Aorta (tissue), 5 donors: ENCODE data around the gene STAM2. TPM values are rescaled to one million over a fixed set of nuclear protein-coding genes. Genes with fewer than 3 reads are reported as not detected.

Source experiments
- ATAC-seq: fragments of 200-7000 bp; cut with Tn5 transposase; one replicate; pipeline ENCODE4 v1.9.1; 2022; ENCODE audit warnings: moderate library complexity; ENCODE audit not compliant: low FRiP score
- DNase-seq, 2 donors: peaks; one replicate each; pipeline ENCODE4 v3.0.0-alpha.2; 2020
- H3K27ac ChIP-seq, 2 donors: one replicate each; pipeline ENCODE4 v1.5.1; 2013; ENCODE audit warnings: low read length in 2 of 2, mild to moderate bottlenecking in 2 of 2, moderate library complexity in 2 of 2, control low read depth in 1 of 2, inconsistent platforms in 1 of 2, low read depth in 1 of 2
- H3K27me3 ChIP-seq, 2 donors: one replicate each; pipeline ENCODE4 v1.6.1; 2013; ENCODE audit warnings: control low read depth in 1 of 2, low read length in 1 of 2, mild to moderate bottlenecking in 1 of 2, moderate library complexity in 1 of 2; ENCODE audit not compliant: insufficient read depth in 2 of 2, control insufficient read depth in 1 of 2
- H3K36me3 ChIP-seq, 2 donors: one replicate each; pipeline ENCODE4 v1.6.1; 2013; ENCODE audit warnings: control low read depth in 1 of 2, low read length in 1 of 2, mild to moderate bottlenecking in 1 of 2; ENCODE audit not compliant: insufficient read depth in 2 of 2, control insufficient read depth in 1 of 2
- H3K4me1 ChIP-seq, 2 donors: one replicate each; pipeline ENCODE4 v1.6.1; 2013; ENCODE audit warnings: low read length in 2 of 2, control low read depth in 1 of 2, mild to moderate bottlenecking in 1 of 2, moderate library complexity in 1 of 2; ENCODE audit not compliant: insufficient read depth in 2 of 2, control insufficient read depth in 1 of 2
- H3K4me3 ChIP-seq, 2 donors: one replicate each; pipeline ENCODE4 v1.5.1; 2013; ENCODE audit warnings: low read length in 2 of 2, control low read depth in 1 of 2, mild to moderate bottlenecking in 1 of 2
- H3K9me3 ChIP-seq: one replicate; pipeline ENCODE4 v1.6.1; 2013; ENCODE audit warnings: mild to moderate bottlenecking, low read length; ENCODE audit not compliant: control insufficient read depth
- WGBS, 2 donors: extraction: QIAGEN DNeasy Blood & Tissue Kit; methylation state at CpG; one replicate each; pipeline ENCODE4 v1.1.7; 2013; 5-methylcytosine and 5-hydroxymethylcytosine counted together
- intact Hi-C, 2 donors: fragments of 100-400 bp; cut with DNase I; formaldehyde crosslinking; loops; one replicate each; pipeline versions ENCODE4 v1.14.2 to v1.15.0; 2022
- polyA plus RNA-seq, 2 donors: library from polyadenylated mRNA; stranded (reverse); fragments of 200-250 nt; gene quantifications; one replicate each; pipeline ENCODE4 v1.2.3, GENCODE V29; 2013
- total RNA-seq, 2 donors: library from RNA; stranded (reverse); fragmentation: NEBNext Ultra II Directional; extraction: Animal tissue kit (Norgen Biotek cat#: 25700); gene quantifications; one replicate each; pipeline ENCODE4 v1.2.1, GENCODE V29; 2021
- donor health status: healthy with polysubstance abuse.
- donor health status: Bipolar disorder and iron deficiency.
- donor health status: DM: no; HTN: no; CAD: no.
- donor health status: DM: no; HTN: no; CAD: no.
- donor health status: DM: yes; HTN: yes; CAD: no.

The STAM2 gene
- total and polyA plus RNA-seq, 4 donors = 10.3 to 46.8 (median 30.7) TPM

DNA sequence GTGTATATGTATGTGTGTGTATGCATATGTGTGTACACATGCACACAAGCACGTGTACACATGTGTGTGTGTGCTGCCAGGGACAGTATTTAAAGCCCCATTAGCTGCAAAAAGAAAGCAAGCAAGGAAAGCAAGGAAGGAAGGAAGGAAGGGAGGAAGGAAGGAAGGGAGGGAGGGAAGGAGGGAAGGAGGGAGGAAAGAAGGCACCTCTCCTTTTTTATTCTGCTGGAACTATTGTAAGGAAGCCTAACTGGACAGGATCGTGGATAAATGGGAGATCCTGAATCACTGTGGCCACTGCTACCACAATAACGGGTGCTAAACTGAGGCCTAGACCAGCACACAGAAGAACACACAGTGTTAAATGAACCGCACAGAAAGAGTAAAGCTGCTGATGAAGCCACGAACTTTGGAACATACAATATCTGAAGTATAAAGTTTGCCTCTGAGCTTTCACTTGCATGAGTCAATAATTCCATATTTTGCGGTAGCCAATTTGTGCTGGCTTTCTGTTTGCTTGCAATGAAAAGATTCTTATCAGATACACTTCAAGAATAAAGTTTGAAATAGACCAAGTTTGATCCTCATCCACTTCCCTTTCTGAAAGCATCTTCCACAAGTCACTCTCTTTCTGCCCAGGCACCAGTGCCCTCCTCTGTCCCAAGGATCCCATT, 92.2 kb downstream of the STAM2 start:
- H3K27me3 ChIP-seq = no peaks in the 10 kb centered on the region
- H3K4me1 ChIP-seq = no peaks in the 10 kb centered on the region
- 80 to 85% methylated on average over 6 of the region's 6 CpGs for WGBS, 2 donors
- intact Hi-C loops = no loop called here
- no peaks in the 10 kb centered on the region for H3K9me3 ChIP-seq
- H3K27ac ChIP-seq = no peak overlapping the region
- DNase-seq (no peak), ATAC-seq (peak; percentile 48)
- H3K4me3 ChIP-seq = no peak overlapping the region
- H3K36me3 ChIP-seq = no peaks in the 10 kb centered on the region

DNA sequence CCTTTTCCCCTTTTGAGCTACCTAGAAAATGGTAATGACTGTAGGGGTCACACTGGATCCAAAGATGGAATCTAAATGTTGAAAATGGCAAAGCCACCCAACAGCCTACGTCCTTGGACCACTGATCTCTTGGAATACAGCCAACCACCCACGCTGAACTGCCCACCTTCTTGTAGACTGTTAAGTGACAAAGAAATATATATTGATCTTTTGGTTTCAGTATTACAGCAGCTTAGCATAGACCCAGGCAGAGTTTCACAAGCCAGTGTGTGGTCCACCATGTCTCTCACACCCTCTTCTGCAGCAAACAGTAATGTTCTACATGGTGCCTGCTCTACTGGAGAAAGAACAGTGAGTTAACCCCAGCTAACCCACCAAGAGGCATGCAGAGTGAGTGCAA, 96.9 kb downstream of the STAM2 start:
- H3K27me3 ChIP-seq = no peaks in the 10 kb centered on the region
- 68 to 78% methylated on average over 2 of the region's 2 CpGs for WGBS, 2 donors
- no peak for ATAC-seq
- intact Hi-C loops = no loop called here
- H3K9me3 ChIP-seq = no peaks in the 10 kb centered on the region
- H3K4me3 ChIP-seq = no peak overlapping the region
- no peak overlapping the region for H3K27ac ChIP-seq
- H3K36me3 ChIP-seq = no peaks in the 10 kb centered on the region
- no peak for DNase-seq
- H3K4me1 ChIP-seq = no peaks in the 10 kb centered on the region

DNA sequence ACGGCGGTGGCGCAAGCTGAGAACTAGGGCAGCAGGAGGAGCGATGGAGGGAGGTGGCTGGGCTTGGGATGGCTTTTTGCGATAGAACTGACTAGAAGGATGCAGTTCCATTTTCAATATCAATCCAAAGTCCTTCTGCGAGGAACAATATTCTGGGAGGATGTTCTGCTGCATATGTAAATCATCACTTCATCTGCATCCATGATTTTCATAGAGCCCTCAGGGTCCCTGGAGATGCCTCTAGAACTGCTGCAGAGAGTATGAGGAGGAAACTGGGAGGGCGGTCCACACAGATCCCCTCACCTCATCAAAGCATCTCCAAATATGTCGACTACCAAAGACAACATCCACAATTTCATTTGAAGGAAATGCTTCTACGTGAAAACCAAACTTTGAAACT, 97.5 kb downstream of the STAM2 start:
- DNase-seq = no peak
- H3K36me3 ChIP-seq = no peaks in the 10 kb centered on the region
- intact Hi-C loops = no loop called here
- no peaks in the 10 kb centered on the region for H3K27me3 ChIP-seq
- no peak overlapping the region for H3K27ac ChIP-seq
- no peak overlapping the region for H3K4me3 ChIP-seq
- no peak for ATAC-seq
- H3K9me3 ChIP-seq = no peaks in the 10 kb centered on the region
- 94 to 97% methylated on average over 9 of the region's 9 CpGs for WGBS, 2 donors
- no peaks in the 10 kb centered on the region for H3K4me1 ChIP-seq

DNA sequence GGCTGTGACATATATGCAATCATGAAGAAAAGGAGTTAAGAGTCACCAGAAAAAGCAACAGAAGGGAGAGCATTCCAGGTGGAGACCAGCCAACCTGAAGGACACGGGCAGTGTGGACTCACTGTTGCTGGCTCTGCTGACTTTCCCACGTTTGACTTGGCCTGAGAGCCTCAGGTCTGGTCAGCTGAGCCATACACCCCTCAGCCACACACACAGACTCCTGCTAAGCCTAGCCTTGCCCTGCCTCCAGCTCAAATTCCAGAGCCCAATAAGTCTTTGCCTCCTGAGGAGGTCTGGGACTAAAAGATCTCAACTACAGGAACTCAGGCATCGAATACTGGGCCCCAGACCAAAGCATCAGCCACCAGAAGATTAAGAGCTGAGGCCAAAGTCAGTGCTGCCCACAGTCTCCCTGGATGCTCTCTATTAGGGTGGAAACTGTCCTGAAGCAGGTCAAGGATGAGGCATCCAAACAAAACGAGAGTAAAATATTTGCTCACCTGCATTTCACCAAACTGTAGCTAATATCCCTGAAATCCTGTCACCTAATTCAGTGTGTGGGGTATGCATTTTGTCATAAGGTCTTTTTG, 100.0 kb downstream of the STAM2 start:
- H3K27ac ChIP-seq = peak overlapping the region in 1 of 2 donors; percentile 2
- 10 to 19% methylated on average over 4 of the region's 4 CpGs for WGBS, 2 donors
- H3K9me3 ChIP-seq = no peaks in the 10 kb centered on the region
- no peaks in the 10 kb centered on the region for H3K4me1 ChIP-seq
- ATAC-seq = peak; percentile 46
- H3K27me3 ChIP-seq = no peaks in the 10 kb centered on the region
- intact Hi-C loops = no loop called here
- peak in 1 of 2 donors; percentile 59 for DNase-seq
- no peak overlapping the region for H3K4me3 ChIP-seq
- H3K36me3 ChIP-seq = no peaks in the 10 kb centered on the region

DNA sequence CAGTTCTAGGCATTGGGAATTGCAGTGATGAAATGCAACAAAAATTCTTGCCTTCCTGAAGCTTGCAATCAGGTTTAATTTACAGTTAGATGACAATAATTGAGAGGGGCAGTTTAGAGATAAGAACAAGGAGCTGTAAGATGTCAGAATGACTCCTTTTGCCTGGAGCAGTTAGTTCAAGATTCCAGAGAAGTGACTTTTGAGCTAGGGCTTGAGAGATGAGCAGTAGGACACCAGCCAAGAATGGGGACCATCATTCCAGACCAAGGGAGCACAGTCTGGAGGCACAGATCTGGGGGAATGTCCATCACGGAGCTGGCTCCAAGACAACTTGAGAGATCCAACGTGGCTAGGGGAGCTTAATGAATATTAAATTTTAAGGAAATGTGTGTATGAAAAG, 103.6 kb downstream of the STAM2 start:
- intact Hi-C loops = no loop called here
- no peak for DNase-seq
- Histone ChIP-seq H3K4me3 (no peak overlapping the region), H3K27ac (no peak overlapping the region), H3K9me3 (no peaks in the 10 kb centered on the region), H3K4me1 (no peaks in the 10 kb centered on the region), H3K36me3 (no peaks in the 10 kb centered on the region), H3K27me3 (no peaks in the 10 kb centered on the region)
- ATAC-seq = no peak
- WGBS, 2 donors = 96 to 98% methylated on average over 2 of the region's 2 CpGs

DNA sequence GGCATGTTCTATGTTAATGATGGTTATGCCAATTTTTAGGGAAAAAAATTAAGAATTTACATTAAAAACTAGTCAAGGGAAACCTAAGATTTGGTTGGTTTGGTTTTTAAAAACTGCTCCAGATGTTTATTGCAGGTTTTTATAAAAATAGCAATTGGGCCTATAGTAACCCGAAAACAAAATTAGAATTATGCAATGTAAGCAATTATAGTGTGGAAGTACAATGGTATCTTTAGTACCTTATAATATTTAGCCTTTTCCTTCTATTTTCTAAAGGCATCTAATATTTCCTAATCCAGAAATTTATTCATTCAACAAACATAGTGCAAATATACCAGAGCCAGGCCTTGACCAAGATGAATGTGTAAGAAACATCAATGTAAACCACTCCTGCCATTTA, 104.0 kb downstream of the STAM2 start:
- Histone ChIP-seq H3K9me3 (no peaks in the 10 kb centered on the region), H3K4me3 (no peak overlapping the region), H3K27ac (no peak overlapping the region), H3K36me3 (no peaks in the 10 kb centered on the region), H3K4me1 (no peaks in the 10 kb centered on the region), H3K27me3 (no peaks in the 10 kb centered on the region)
- no peak for DNase-seq
- WGBS, 2 donors = 97% methylated on average over 1 of the region's 1 CpG
- ATAC-seq = no peak
- intact Hi-C loops = no loop called here

DNA sequence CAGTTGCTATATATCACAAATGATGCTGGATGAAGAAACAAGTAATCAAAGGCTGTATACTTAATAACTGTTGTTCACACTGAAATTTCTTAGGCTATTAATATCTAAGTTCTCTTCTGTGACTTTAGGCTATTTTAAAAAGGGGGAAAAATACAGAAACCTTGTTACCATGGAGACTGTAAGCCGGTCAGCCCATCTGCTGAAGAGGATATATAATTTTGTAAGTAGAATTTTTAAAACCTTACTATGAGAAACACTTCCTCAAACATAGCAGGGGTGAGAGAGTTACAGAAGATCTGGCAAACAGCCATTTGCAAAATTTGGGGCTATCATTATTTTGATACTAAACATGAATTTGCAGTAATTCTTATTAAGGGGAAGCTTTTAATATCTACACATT, 104.5 kb downstream of the STAM2 start:
- WGBS, 2 donors = 68 to 69% methylated on average over 1 of the region's 1 CpG

DNA sequence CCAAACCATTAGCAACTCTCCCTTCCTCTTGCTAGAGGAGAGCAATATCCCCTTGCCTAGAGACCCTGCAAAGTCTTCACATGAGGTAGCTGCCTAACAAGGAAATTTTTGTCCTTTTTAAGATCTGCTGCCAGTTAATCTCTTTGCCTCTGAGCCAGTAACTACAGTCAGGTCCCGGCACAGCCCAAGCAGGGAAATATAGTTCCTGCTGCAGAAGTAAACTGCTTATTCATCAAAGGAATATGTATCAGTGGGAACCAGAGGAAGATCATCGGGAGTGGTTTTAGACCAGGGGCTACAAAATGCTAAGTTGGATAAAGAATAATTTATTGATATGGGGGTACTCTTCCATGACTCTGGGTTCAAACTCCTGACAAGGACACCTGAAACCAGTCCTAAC, 107.3 kb downstream of the STAM2 start:
- intact Hi-C loops = no loop called here
- no peak for ATAC-seq

More for the DNA sequence above, 104.5 kb downstream of the STAM2 start:
- Histone ChIP-seq H3K4me3 (no peak overlapping the region), H3K36me3 (no peaks in the 10 kb centered on the region), H3K4me1 (no peaks in the 10 kb centered on the region), H3K27ac (no peak overlapping the region), H3K9me3 (no peaks in the 10 kb centered on the region), H3K27me3 (no peaks in the 10 kb centered on the region)
- ATAC-seq (no peak), DNase-seq (no peak)
- intact Hi-C loops = no loop called here

DNA sequence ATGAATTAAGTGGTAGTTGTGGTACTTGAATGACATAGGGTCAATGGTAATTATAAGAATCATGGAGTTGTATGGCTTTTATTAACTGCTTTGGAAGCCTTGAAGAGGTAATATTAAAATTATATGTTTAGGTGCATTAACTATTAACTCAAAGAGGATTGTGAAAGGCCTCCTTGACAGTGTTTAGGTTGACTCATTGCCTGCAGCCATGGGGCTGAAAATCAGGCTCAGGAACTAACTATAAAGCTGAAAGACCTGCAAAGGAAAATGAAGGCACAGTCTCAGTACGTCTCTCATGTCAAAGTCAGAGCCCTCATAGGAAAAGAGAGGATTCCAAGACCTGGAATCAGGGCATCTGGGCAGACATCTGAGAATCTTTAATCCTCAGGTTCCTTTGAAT, 107.7 kb downstream of the STAM2 start:
- Histone ChIP-seq H3K27ac (no peak overlapping the region), H3K36me3 (no peaks in the 10 kb centered on the region), H3K4me1 (no peaks in the 10 kb centered on the region), H3K9me3 (no peaks in the 10 kb centered on the region), H3K4me3 (no peak overlapping the region), H3K27me3 (no peaks in the 10 kb centered on the region)
- WGBS, 2 donors = 67 to 74% methylated on average over 1 of the region's 1 CpG
- intact Hi-C loops = no loop called here
- DNase-seq (no peak), ATAC-seq (no peak)

More for the DNA sequence above, 107.3 kb downstream of the STAM2 start:
- Histone ChIP-seq H3K9me3 (no peaks in the 10 kb centered on the region), H3K27ac (no peak overlapping the region), H3K4me1 (no peaks in the 10 kb centered on the region), H3K27me3 (no peaks in the 10 kb centered on the region), H3K36me3 (no peaks in the 10 kb centered on the region), H3K4me3 (no peak overlapping the region)
- WGBS, 2 donors = 23% methylated on average over 2 of the region's 2 CpGs
- DNase-seq = no peak
